WTC11 (cell line): ENCODE data around the gene AGER. TPM values are rescaled to one million over a fixed set of nuclear protein-coding genes. Genes with fewer than 3 reads are reported as not detected.
"Not testable (repeated sequence)": the region's sequence is repeated elsewhere in the genome, so short reads cannot be mapped to it uniquely, and the experiment has no call there.

ENCODE experiments used
- ATAC-seq: fragments of 200-7000 bp; cut with Tn5 transposase; 2 replicates; pipeline ENCODE4 v1.10.0; 2021; ENCODE audit warnings: mild to moderate bottlenecking, moderate library complexity
- CTCF ChIA-PET: fragments of 300-600 bp; sonication (Branson Sonifier 250); formaldehyde crosslinking; loops from one replicate; lab custom pipeline; 2021; ENCODE audit warnings: antibody characterized with exemption; lab: Charles Lee
- POLR2A ChIA-PET: fragments of 350-600 bp; sonication (Branson Sonifier 250); formaldehyde crosslinking; loops from one replicate; lab custom pipeline; 2021; ENCODE audit warnings: antibody characterized with exemption; lab: Charles Lee
- DNase-seq: peaks from one replicate; pipeline ENCODE4 v3.0.0; 2021; ENCODE audit warnings: low spot score
- H3K27ac Mint-ChIP-seq: 2 replicates; pipeline ENCODE4 v1.8.0; 2021; ENCODE audit warnings: mixed read lengths
- H3K27me3 Mint-ChIP-seq: 2 replicates; pipeline ENCODE4 v1.8.0; 2021; ENCODE audit warnings: low read depth, mild to moderate bottlenecking, moderate library complexity, mixed read lengths
- H3K36me3 Mint-ChIP-seq: 2 replicates; pipeline ENCODE4 v1.8.0; 2021; ENCODE audit warnings: mixed read lengths
- H3K4me1 Mint-ChIP-seq: 2 replicates; pipeline ENCODE4 v1.8.0; 2022; ENCODE audit warnings: mixed read lengths
- H3K4me3 Mint-ChIP-seq: 2 replicates; pipeline ENCODE4 v1.8.0; 2021; ENCODE audit warnings: mild to moderate bottlenecking, moderate library complexity, mixed read lengths
- H3K9me3 Mint-ChIP-seq: 2 replicates; pipeline ENCODE4 v1.8.0; 2021; ENCODE audit warnings: mixed read lengths
- CREM ChIP-seq: sonication (generic); formaldehyde crosslinking; IDR thresholded peaks from 2 replicates; pipeline ENCODE4 v1.8.1; 2022; ENCODE audit warnings: mild to moderate bottlenecking, missing genetic modification reagents, moderate library complexity
- FOXP4 ChIP-seq: sonication (generic); formaldehyde crosslinking; IDR thresholded peaks from 2 replicates; pipeline ENCODE4 v1.8.0; 2022; ENCODE audit warnings: mild to moderate bottlenecking, missing genetic modification reagents
- MXD4 ChIP-seq: fragments of 250-450 bp; sonication (Bioruptor Pico); IDR thresholded peaks from 2 replicates; pipeline ENCODE4 v1.8.0; 2021; ENCODE audit warnings: mild to moderate bottlenecking, moderate library complexity, borderline replicate concordance
- NFATC4 ChIP-seq: fragments of 250-450 bp; sonication (Bioruptor Pico); IDR thresholded peaks from 2 replicates; pipeline ENCODE4 v1.9.0; 2021; ENCODE audit warnings: mild to moderate bottlenecking
- NR2C2 ChIP-seq: sonication (generic); formaldehyde crosslinking; IDR thresholded peaks from 2 replicates; pipeline ENCODE4 v1.8.0; 2022; ENCODE audit warnings: mild to moderate bottlenecking, missing genetic modification reagents
- PRDM15 ChIP-seq: sonication (generic); formaldehyde crosslinking; IDR thresholded peaks from 2 replicates; pipeline ENCODE4 v1.8.0; 2022; ENCODE audit warnings: missing genetic modification reagents
- RORB ChIP-seq: fragments of 250-450 bp; sonication (Bioruptor Pico); IDR thresholded peaks from 2 replicates; pipeline ENCODE4 v1.9.0; 2021; ENCODE audit warnings: mild to moderate bottlenecking
- TEAD4 ChIP-seq: sonication (generic); formaldehyde crosslinking; IDR thresholded peaks from 2 replicates; pipeline ENCODE4 v1.8.0; 2022; ENCODE audit warnings: mild to moderate bottlenecking, missing genetic modification reagents
- USF1 ChIP-seq: sonication (generic); formaldehyde crosslinking; IDR thresholded peaks from 2 replicates; pipeline ENCODE4 v1.8.0; 2022; ENCODE audit warnings: mild to moderate bottlenecking, missing genetic modification reagents
- ZBTB43 ChIP-seq: sonication (generic); formaldehyde crosslinking; IDR thresholded peaks from 2 replicates; pipeline ENCODE4 v1.8.1; 2023; ENCODE audit warnings: mild to moderate bottlenecking, missing genetic modification reagents
- ZSCAN18 ChIP-seq: fragments of 250-450 bp; sonication (Bioruptor Pico); IDR thresholded peaks from 2 replicates; pipeline ENCODE4 v2.1.2; 2022; ENCODE audit warnings: mild to moderate bottlenecking, moderate library complexity
- total RNA-seq: library from RNA; stranded (reverse); gene quantifications from 3 replicates; pipeline ENCODE4 v1.2.3, GENCODE V29; 2021

Gene AGER
- total RNA-seq, 1 experiment from 2014 or later: 18.1 TPM

- TF ChIP-seq PRDM15 (CRISPR knock-in tag): peak; percentile 77
These were observed 11.0 kb upstream of the AGER start (continued) for GRCh38 chr6:32194825-32195651.

- Mint-ChIP-seq H3K27ac (peak overlapping the region; percentile 99), H3K9me3 (no peaks in the 10 kb centered on the region), H3K27me3 (peaks cover 3% of the 10 kb centered on the region; the same call in 1 of the 2 replicates), H3K4me1 (peaks cover 57% of the 10 kb centered on the region), H3K36me3 (no peaks in the 10 kb centered on the region), H3K4me3 (peak overlapping the region; percentile 95)
- ATAC-seq (no peak), DNase-seq (no peak)
- TF ChIP-seq NFATC4 (no peak), MXD4 (CRISPR knock-in tag) (no peak), ZBTB43 (CRISPR knock-in tag) (no peak), FOXP4 (CRISPR knock-in tag) (no peak), ZSCAN18 (CRISPR knock-in tag) (no peak), USF1 (CRISPR knock-in tag) (no peak), RORB (CRISPR knock-in tag) (no peak), NR2C2 (no peak), CREM (CRISPR knock-in tag) (no peak), TEAD4 (CRISPR knock-in tag) (no peak)
- ChIA-PET POLR2A (interaction anchor here (1.9 kb wide), 1 partner anchor 17 kb away, joined by 25 read pairs; the partner anchor contains the start of genes AGPAT1 and RNF5), CTCF (interaction anchor here (1.6 kb wide), 1 partner anchor 46 kb away, joined by 11 read pairs; no protein-coding TSS in a partner anchor)
These were observed 10.3 kb upstream of the AGER start for GRCh38 chr6:32194388-32194787.

- Mint-ChIP-seq H3K4me3 (peak overlapping the region; percentile 60), H3K4me1 (peaks cover 66% of the 10 kb centered on the region), H3K27ac (peak overlapping the region; percentile 89)
- ChIA-PET POLR2A (interaction anchor here (1.6 kb wide), 1 partner anchor 15 kb away, joined by 5 read pairs; no protein-coding TSS in a partner anchor), CTCF (interaction anchor here (0.8 to 1.1 kb wide), 2 partner anchors 16 to 26 kb away, joined by 4 read pairs; no protein-coding TSS in a partner anchor)
- H3K9me3 Mint-ChIP-seq, ATAC-seq, H3K27me3 Mint-ChIP-seq, DNase-seq, H3K36me3 Mint-ChIP-seq: not testable (repeated sequence)
These were observed 9.0 kb upstream of the AGER start for GRCh38 chr6:32193096-32193495.
